HUES48 (cell line): ENCODE results near the gene ARL15.

Experiments
- H3K27ac ChIP-seq: one replicate; pipeline ENCODE4 v1.7.0; 2013; ENCODE audit warnings: low read depth, low read length, inconsistent platforms
- H3K27me3 ChIP-seq: 2 replicates; pipeline ENCODE4 v1.6.1; 2013; ENCODE audit warnings: mild to moderate bottlenecking, low read length; ENCODE audit not compliant: control insufficient read depth, insufficient read depth
- H3K36me3 ChIP-seq: 2 replicates; pipeline ENCODE4 v1.6.1; 2013; ENCODE audit warnings: low read length; ENCODE audit not compliant: control insufficient read depth, insufficient read depth
- H3K4me1 ChIP-seq: 2 replicates; pipeline ENCODE4 v1.6.1; 2013; ENCODE audit warnings: mild to moderate bottlenecking, low read length; ENCODE audit not compliant: control insufficient read depth, insufficient read depth
- H3K4me3 ChIP-seq: 2 replicates; pipeline ENCODE4 v1.5.1; 2013; ENCODE audit warnings: mild to moderate bottlenecking, low read depth, low read length
- H3K9ac ChIP-seq: 2 replicates; pipeline ENCODE4 v1.6.1; 2013; ENCODE audit warnings: mild to moderate bottlenecking, low read depth, low read length, moderate library complexity
- H3K9me3 ChIP-seq: 2 replicates; pipeline ENCODE4 v1.6.1; 2013; ENCODE audit warnings: low read length; ENCODE audit not compliant: control insufficient read depth, insufficient read depth

The ARL15 gene

DNA sequence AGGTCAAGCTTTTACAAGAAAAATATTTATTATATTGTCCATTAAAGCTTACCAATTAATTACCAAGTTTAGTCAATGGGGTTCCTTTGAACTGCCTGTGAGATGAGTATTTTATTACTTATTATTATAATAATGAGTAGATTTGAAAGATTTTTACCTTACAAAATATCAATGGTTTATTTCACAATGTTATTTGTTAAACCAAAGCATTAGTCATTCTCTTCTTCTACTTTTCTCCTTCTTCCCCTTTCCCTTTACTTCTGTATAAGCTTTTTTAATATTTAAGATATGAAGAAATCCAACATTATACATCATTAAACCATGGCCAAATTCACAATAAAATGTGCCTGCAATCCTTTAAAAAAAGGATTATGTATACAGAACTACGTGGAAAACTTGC lies 369.5 kb downstream of the ARL15 start:
- Histone ChIP-seq H3K4me3 (no peak overlapping the region), H3K36me3 (no peaks in the 10 kb centered on the region), H3K4me1 (peaks cover 20% of the 10 kb centered on the region), H3K27me3 (no peaks in the 10 kb centered on the region), H3K9ac (no peak overlapping the region), H3K27ac (no peak overlapping the region), H3K9me3 (no peaks in the 10 kb centered on the region)

- Histone ChIP-seq H3K27ac (no peak overlapping the region), H3K4me1 (peaks cover 15% of the 10 kb centered on the region), H3K9ac (no peak overlapping the region), H3K27me3 (no peaks in the 10 kb centered on the region), H3K4me3 (no peak overlapping the region), H3K9me3 (no peaks in the 10 kb centered on the region), H3K36me3 (no peaks in the 10 kb centered on the region)
Measured at GRCh38 chr5:53937467-53937866, 372.9 kb downstream of the ARL15 start.

GRCh38 chr5:53936481-53937352 lies 373.7 kb downstream of the ARL15 start:
- no peaks in the 10 kb centered on the region for H3K27me3 ChIP-seq
- H3K9ac ChIP-seq: no peak overlapping the region
- no peak overlapping the region for H3K4me3 ChIP-seq
- no peaks in the 10 kb centered on the region for H3K9me3 ChIP-seq
- peaks cover 15% of the 10 kb centered on the region for H3K4me1 ChIP-seq
- H3K27ac ChIP-seq: peak overlapping the region; percentile 22
- no peaks in the 10 kb centered on the region for H3K36me3 ChIP-seq

GRCh38 chr5:53934151-53934820 lies 376.1 kb downstream of the ARL15 start:
- Histone ChIP-seq H3K27ac (no peak overlapping the region), H3K9me3 (no peaks in the 10 kb centered on the region), H3K9ac (no peak overlapping the region), H3K36me3 (no peaks in the 10 kb centered on the region), H3K27me3 (no peaks in the 10 kb centered on the region), H3K4me1 (peaks cover 15% of the 10 kb centered on the region), H3K4me3 (no peak overlapping the region)

DNA sequence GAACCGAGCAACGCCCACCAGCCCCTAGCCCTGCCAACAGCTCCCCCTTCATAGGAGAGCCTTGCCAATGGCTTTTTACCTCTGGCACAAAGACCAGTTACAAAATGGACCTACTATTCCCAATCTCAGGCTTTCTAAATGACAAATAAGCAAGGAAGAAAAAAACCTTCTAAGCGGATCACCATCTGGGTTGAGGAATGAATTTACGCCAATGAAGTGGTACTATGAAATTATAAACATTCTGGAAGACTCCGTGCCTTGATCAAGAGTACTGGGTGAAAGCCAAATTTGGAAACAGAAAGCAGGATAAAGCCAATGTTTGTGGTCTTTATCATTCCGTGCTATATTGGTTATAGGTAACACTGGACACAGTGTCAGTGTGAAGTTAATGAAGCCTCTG lies 378.0 kb downstream of the ARL15 start:
- no peak overlapping the region for H3K27ac ChIP-seq
- no peak overlapping the region for H3K9ac ChIP-seq
- H3K9me3 ChIP-seq: no peaks in the 10 kb centered on the region
- peaks cover 24% of the 10 kb centered on the region for H3K4me1 ChIP-seq
- no peaks in the 10 kb centered on the region for H3K36me3 ChIP-seq
- H3K27me3 ChIP-seq: no peaks in the 10 kb centered on the region
- H3K4me3 ChIP-seq: no peak overlapping the region

- Histone ChIP-seq H3K9me3 (no peaks in the 10 kb centered on the region), H3K4me3 (no peak overlapping the region), H3K27ac (no peak overlapping the region), H3K27me3 (no peaks in the 10 kb centered on the region), H3K9ac (no peak overlapping the region), H3K4me1 (peaks cover 15% of the 10 kb centered on the region), H3K36me3 (no peaks in the 10 kb centered on the region)
Measured at GRCh38 chr5:53930457-53930856, 379.9 kb downstream of the ARL15 start.

GRCh38 chr5:53929570-53929969 lies 380.8 kb downstream of the ARL15 start:
- peaks cover 12% of the 10 kb centered on the region for H3K4me1 ChIP-seq
- H3K27ac ChIP-seq: no peak overlapping the region
- no peak overlapping the region for H3K9ac ChIP-seq
- H3K36me3 ChIP-seq: no peaks in the 10 kb centered on the region
- no peaks in the 10 kb centered on the region for H3K27me3 ChIP-seq
- H3K4me3 ChIP-seq: no peak overlapping the region
- H3K9me3 ChIP-seq: no peaks in the 10 kb centered on the region

GRCh38 chr5:53929152-53929551 lies 381.2 kb downstream of the ARL15 start:
- Histone ChIP-seq H3K9ac (no peak overlapping the region), H3K27me3 (no peaks in the 10 kb centered on the region), H3K36me3 (no peaks in the 10 kb centered on the region), H3K27ac (no peak overlapping the region), H3K4me3 (no peak overlapping the region), H3K9me3 (no peaks in the 10 kb centered on the region), H3K4me1 (peaks cover 12% of the 10 kb centered on the region)

GRCh38 chr5:53928641-53929040 lies 381.7 kb downstream of the ARL15 start:
- Histone ChIP-seq H3K27ac (no peak overlapping the region), H3K4me3 (no peak overlapping the region), H3K27me3 (no peaks in the 10 kb centered on the region), H3K36me3 (no peaks in the 10 kb centered on the region), H3K4me1 (peaks cover 12% of the 10 kb centered on the region), H3K9ac (no peak overlapping the region), H3K9me3 (no peaks in the 10 kb centered on the region)

- Histone ChIP-seq H3K9ac (no peak overlapping the region), H3K9me3 (no peaks in the 10 kb centered on the region), H3K27me3 (no peaks in the 10 kb centered on the region), H3K36me3 (no peaks in the 10 kb centered on the region), H3K27ac (no peak overlapping the region), H3K4me1 (peaks cover 12% of the 10 kb centered on the region), H3K4me3 (no peak overlapping the region)
Measured at GRCh38 chr5:53927668-53928247, 382.6 kb downstream of the ARL15 start.

- H3K36me3 ChIP-seq: no peaks in the 10 kb centered on the region
- H3K4me1 ChIP-seq: peaks cover 12% of the 10 kb centered on the region
Measured at GRCh38 chr5:53926026-53926425, 384.3 kb downstream of the ARL15 start.

More at GRCh38 chr5:53926026-53926425, 384.3 kb downstream of the ARL15 start:
- Histone ChIP-seq H3K9me3 (no peaks in the 10 kb centered on the region), H3K9ac (no peak overlapping the region), H3K27ac (no peak overlapping the region), H3K4me3 (no peak overlapping the region), H3K27me3 (no peaks in the 10 kb centered on the region)
